ENCODE results near the gene SNRNP27.
"Not testable (repeated sequence)": the region's sequence is repeated elsewhere in the genome, so short reads cannot be mapped to it uniquely, and the experiment has no call there.

SNRNP27 gene, protein sequence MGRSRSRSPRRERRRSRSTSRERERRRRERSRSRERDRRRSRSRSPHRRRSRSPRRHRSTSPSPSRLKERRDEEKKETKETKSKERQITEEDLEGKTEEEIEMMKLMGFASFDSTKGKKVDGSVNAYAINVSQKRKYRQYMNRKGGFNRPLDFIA

DNA sequence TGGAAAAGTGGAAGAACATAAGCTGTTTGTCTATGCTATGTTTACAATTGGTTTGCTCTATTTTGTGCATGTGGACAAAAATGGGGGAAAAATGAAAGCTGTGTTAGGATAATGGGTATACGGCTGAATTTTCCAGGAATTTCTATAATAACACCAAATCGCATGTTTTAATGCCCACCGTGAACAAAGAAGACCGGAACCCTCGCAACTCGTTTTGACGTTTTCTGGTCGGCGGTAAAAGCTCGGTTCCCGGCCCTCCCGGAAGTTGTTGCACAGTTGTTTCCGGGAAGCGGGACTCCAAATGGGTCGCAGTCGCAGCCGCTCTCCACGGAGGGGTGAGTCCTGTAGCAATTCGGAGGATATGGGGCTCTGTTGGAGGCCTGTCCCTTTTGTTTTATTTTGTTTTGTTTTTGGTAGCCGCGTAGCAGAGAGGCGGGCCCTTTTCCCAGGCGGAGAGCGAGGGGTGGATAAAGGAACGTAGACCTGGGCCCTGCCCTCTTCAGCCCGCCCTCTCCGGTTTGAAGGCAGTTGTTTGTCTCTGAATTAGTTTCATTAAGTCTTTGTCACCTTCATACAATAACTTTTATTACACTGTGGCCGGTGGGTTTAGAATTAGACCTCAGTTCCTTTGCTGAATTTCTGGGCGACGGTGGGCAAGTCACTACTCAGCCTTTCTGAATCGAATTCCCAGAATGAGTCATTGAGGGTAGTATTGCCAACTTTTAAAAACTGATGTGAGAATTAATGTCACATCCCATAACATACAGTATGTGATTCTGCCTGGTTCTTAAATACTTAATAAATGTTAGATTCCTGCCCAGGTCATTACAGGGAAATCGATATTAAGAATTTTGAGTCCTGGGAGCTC lies at the start of gene SNRNP27:
Gene SNRNP27, plus strand, starts transcription at position 273 of the 868 bp plus-strand sequence. Its CDS starts 29 bp downstream, at position 302.
- no peak for DNase-seq (ENCODE audit: low read depth)

DNA sequence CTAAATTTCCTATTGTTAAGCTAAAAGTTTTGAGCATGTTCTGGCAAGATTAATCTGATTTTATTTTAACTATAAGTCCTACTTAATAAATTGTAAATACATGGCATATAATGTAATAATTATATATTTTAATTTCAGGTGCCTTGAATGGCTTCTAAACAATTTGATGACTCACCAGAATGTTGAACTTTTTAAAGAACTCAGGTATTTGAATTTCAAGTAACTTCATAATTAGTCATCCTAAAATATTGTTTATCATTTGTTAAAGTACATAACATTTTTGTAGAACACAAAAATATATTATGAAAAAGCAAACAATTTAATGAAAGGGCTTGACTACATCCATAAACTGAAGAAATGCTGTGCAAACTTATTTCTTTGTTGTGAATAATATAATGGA lies 49.8 kb upstream of the SNRNP27 start:
- DNase-seq (ENCODE audit: low read depth), result no peak

DNA sequence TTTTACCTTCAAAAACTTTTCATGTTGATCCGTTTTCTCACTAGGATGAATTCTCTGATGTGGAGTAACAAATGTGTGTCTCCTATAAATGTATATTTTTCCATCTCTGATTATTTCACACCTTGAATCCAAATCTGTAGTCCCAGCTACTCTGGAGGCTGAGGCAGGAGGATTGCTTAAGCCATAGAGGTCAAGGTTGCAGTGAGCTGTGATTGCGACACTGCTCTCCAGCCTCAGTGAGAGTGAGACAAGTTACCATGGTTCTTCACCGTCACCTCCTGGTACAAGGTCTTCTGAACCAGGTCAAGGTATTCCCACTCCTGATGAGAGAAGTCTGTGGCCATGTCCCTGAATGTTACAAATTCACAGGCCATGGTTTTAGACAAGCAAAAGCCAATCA lies 49.2 kb upstream of the SNRNP27 start:
- DNase-seq (ENCODE audit: low read depth), result no peak

DNA sequence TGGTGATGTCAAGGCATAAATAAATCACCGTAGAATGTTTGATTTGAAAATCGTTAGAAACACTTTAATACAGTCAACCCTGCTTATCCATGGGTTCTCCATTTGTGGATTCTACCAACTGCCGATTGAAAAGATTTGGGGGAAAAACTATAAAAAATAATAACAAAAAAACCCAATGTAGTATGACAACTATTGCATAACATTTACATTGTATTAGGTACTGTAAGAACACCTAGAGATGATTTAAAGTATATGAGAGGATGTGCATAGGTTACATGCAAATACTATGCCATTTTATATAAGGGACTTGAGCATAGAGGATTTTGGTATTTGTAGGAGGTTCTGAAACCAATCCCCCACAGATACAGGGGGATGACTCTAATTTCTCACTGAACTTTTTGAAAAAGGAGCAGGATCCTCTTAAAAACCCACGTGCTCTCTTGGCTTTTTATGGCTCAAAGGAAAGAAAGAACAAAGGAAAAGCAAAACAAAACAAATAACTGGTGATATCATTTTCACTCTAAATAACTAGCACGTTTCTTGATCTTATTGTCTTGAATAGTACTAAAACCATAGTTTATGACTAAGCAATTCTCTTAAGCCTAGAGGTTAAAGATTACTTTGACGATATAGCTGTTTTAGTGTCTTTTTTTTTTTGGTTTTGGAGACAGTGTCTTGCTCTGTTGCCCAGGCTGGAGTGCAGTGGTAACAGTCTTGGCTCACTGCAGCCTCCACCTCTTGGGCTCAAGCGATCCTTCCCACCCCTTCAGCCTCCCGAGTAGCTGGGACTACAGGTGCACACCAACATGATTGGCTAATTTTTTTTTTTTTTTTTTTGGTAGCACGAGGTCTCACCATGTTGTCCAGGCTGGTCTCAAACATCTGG lies 47.3 kb upstream of the SNRNP27 start:
- DNase-seq (ENCODE audit: low read depth), result no peak

DNA sequence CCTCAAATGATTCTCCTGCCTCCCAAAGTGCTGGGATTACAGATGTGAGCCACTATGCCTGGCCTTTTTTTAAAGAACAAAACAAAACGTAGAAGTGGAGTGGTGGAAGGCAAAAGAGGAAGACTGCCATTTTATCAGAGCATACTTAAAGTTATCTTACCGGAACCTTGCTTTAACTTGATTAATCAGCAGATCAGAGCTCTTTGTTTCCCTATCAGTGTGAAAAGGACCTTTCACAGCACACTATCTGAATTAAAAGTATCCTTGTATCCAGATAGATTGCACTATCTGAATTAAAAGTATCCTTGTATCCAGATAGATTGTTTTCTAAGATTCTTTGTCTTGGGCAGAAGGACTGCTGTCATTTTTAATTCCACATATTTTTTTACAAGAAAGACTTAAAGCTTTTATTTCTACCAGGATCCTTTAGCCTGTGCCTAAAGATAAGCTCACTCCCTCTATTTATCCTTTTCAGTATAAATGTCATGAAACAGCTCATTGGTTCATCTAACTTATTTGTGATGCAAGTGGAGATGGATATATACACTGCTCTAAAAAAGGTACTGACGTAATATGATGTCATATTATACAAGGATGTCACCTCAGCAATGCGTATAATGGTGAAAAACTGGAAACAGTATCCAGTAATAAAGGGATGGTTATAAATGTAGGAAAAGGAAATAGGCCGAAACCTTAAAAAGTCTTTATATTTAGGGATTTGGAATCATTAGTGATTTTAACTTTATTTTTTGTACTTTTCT lies 46.5 kb upstream of the SNRNP27 start:
- no peak for DNase-seq (ENCODE audit: low read depth)

DNA sequence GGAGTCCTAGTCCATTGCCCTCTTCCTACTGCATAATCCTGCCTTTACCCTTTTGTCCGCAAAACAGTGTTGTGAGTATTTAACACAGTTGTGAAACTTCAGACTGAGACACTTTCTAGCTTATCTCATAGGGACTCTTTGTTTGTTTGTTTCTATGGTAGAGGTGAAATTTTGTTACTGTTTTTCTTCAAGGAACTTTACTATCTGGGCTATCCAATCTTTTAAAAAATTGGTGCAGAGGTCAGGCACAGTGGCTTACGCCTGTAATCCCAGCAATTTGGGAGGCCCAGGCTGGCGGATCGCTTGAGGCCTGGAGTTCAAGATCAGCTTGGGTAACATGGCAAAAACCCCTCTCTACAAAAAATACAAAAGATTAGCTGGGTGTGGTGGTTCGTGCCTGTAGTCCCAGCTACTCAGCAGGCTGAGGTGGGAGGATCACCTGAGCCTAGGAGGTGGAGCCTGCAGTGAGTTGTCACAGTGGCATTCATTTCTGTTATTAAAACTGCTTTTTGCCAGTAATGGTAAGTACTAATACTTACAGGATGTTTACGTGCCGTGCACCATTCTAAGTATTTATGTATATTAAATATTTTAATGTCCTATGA lies 45.5 kb upstream of the SNRNP27 start:
- DNase-seq (ENCODE audit: low read depth), result no peak

DNA sequence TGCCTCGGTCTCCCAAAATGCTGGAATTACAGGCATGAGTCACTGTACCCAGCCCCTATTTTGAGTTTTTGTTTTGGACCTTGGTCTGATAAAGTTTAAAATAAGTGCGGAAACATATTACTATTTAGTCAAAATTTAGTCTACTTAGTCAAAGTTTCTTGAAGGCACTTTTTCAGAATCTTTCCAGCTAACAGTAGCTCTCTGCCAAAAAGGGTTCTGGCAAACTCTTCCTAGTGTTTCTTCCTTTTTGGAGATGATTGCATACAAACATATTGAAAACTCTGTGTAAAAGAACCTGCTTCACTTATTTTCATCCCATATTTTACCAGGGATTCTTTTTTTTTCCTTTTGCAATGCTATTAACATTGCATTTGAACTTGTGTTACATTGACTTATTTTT lies 35.5 kb upstream of the SNRNP27 start:
- DNase-seq (ENCODE audit: low read depth), result no peak

DNA sequence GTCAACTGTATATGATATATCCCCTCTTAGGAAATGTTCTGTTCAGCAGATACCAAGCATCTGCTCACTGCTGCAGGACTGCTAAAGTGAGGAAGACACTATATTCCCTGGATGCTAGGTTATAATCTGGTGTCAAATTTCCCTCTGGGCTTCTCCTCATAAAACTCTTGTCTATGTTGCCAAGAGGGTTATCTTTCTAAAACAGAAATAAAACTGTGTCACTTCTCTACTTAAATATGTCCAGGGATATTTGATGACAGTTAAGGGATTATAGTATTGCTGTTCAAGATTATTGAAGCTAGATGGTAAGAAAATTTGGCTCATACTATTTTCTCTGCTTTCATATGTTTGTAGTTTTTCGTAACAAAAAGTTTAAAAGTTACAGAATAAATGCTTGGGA lies 30.5 kb upstream of the SNRNP27 start:
- DNase-seq (ENCODE audit: low read depth), result no peak

DNA sequence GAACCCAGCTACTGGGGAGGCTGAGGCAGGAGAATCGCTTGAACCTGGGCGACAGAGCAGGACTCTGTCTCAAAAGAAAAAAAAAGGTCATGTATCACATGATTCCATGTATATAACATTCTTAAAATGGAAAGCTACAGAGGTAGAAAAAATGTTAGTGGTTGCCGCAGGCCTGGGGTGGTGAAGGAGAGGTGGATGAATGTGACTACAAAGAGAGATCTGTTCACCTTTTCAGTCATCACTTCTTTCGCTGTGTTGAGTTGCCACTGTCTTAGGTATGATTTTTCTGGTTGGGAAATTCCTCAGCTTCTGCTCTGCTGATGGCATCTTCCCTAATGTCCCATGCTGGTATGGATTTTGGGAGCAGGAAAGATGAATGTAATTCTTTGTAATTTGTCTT lies 5.3 kb upstream of the SNRNP27 start:
- no peak for DNase-seq (ENCODE audit: low read depth)

DNA sequence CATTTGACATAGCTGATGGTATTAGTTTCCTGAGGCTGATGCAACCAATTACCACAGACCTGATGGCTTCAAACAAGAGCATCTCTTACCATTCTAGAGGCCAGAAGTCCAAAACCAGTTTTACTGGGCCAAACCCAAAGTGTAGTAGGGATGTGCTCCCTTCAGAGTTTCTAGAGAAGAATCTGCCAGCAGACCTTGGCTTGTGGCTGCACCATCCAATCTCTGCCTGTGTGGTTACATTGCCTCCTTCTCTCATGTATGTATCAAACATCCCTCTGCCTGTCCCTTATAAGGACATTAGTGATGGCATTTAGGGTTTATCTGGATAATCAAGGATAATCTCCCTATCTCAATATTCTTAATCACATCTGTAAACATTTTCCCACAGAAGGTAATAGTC lies 4.5 kb upstream of the SNRNP27 start:
- DNase-seq (ENCODE audit: low read depth), result no peak

DNA sequence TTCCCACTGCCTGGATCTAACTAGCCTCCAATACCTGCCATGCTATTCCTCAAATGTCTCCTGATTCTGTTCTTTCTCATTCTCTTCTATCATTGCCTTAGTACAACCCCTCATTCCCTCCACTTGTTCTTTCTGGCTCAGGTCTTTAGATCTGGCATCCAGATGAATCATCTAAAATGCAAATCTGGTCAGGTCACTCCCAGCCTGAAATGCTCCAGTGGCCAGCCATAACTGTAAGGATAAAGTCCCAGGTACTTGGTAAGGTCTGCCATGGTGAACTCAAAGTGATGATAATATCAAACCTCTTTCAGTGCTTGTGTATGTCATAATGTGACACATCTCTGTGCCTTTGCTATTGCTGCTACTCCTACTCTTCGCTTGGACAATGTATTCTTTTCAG lies 2.9 kb upstream of the SNRNP27 start:
- DNase-seq (ENCODE audit: low read depth), result no peak

DNA sequence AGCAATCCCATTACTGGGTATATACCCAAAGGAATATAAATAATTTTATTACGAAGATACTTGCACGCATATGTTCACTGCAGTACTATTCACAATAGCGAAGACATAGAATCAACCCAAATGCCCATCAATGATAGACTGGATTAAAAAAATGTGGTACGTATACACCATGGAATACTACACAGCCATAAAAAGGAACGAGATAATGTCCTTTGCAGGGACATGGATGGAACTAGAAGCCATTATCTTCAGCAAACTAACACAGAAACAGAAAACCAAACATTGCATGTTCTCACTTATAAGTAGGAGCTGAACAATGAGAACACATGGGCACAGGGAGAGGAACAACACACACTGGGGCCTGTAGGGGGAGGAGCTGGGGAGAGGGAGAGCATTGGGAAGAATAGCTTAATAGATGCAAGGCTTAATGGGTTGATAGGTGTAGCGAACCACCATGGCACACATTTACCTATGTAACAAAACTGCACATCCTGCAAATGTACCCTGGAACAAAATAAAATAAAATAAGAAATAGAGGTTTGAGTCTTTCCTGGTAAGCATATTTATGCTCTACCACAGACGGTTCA lies 825 bp upstream of the SNRNP27 start:
- not testable (repeated sequence) for DNase-seq (ENCODE audit: low read depth)

DNA sequence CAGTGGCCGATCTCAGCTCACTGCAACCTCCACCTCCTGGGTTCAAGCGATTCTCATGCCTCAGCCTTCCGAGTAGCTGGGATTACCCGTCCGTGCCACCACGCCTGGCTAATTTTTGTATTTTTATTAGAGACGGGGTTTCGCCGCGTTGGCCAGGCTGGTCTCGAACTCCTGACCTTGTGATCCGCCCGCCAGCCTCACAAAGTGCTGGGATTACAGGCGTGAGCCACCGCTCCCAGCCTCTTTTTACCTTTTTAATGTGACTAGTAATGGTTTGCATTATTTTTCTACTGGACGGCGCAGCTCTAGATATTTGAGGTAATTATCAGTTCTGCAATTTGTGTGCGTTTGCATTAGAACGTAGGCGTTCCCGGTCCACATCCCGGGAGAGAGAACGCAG lies 981 bp downstream of the SNRNP27 start:
- not testable (repeated sequence) for DNase-seq (ENCODE audit: low read depth)

DNA sequence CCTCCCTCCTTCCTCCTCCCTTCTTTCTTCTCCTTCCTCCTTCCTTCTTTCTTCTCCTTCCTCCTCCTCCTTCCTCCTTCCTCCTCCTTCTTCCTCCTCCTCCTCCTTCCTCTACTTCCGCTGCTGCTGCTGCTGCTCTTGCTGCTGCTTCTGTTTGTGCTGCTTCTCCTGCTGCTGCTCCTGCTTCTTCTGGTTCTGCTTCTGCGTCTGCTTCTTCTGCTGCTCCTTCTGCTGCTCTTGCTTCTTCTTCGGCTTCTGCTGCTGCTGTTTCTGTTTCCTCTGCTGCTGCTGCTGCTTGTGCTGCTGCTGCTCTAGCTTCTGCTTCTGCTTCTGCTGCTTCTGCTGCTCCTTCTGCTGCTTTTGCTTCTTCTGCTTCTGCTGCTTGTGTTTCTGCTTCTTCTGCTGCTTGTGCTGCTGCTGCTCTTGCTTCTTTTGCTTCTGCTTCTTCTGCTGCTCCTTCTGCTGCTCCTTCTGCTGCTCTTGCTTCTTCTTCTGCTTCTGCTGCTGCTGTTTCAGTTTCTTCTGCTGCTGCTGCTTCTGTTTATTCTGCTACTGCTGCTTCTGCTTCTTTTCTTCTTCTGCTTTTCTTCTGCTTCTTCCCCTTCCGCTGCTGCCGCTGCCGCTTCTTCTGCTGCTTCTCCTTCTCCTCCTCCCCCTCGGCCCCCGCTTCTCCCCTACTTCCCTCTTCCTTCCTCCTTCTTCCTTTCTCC lies 8.6 kb downstream of the SNRNP27 start:
- no peak for DNase-seq (ENCODE audit: low read depth)

DNA sequence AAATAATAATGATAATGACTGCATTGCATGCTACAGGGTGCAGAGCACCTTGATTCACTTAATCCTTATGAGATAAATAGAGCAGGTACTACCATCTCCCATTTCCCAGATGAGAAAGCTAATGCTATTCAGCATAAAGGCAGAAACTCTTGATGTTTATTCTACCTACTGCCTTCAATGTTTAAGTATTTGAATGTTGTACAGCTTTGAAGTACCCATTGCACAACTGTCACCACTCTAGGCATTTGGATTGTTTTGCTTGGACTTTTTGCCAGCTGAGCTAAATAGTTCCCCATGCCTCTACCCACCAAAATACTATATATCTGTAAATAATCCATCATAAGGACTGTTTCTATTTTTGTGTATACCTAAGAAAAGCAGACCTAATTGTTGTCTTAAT lies 13.5 kb downstream of the SNRNP27 start:
- no peak for DNase-seq (ENCODE audit: low read depth)

DNA sequence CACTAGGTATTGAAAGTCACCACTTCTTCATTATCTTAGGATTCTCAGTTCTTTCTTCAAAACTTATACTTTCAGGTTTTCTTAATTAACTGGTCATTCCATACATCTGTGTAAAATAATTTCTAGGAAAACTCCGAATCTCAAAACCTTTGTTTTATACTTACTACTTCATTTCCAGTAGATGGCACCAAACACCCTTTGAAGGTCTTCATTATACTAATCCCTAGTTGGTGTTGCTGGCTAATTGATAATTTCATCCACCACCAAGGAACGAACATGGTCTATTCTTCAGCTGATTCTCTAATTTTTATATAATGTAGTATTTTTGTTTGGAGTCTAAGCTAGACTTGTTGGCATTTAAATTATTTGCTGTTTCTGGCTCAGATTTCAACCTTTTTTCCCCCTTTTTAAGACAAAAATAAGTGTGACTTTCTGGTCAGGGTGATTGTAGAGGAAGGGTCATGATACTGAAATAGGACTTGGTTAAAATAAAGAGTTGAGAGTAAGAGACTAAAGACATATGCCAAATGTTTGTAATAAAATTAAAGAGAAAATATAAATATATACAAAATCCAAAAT lies 18.3 kb downstream of the SNRNP27 start:
- no peak for DNase-seq (ENCODE audit: low read depth)

DNA sequence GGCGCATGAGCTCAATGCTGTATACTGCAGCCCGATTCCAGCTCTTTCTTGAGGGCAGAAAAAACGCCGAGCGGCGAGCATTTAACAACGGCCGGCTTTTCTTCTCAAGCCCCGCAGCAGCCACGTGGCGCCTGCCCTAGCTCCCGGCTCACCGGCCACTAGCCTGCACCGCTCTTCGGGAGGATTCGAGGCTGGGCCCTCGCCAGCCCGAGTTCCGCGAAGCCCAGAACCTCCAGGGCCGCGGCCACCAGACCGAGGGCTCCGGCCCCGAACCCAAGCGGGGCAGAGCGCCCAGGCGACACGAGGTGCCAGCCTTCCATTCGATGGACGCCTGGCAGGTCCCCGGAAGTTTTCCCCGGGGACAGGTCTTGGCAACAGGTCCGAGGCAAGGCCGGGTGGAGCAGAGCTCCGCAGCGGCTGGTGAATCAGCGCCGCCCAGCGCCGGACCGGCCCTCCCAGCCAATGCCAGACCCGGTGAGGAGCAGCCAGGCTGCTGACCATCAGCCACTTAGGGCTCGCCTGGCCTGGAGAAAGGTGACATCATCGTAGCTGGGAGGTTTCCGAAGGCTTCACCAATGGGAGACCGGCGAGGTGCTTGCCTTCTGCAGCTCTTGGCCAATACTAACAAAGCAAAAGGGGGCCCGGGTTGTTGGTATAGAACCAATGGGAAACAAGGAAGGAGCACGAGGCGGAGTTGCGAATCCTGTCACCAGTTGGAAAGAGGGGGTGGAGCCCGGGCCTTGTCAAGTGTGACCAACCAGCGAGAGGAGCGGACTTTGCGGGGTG lies 20.6 kb downstream of the SNRNP27 start:
- peak; percentile 97 for DNase-seq (ENCODE audit: low read depth)

DNA sequence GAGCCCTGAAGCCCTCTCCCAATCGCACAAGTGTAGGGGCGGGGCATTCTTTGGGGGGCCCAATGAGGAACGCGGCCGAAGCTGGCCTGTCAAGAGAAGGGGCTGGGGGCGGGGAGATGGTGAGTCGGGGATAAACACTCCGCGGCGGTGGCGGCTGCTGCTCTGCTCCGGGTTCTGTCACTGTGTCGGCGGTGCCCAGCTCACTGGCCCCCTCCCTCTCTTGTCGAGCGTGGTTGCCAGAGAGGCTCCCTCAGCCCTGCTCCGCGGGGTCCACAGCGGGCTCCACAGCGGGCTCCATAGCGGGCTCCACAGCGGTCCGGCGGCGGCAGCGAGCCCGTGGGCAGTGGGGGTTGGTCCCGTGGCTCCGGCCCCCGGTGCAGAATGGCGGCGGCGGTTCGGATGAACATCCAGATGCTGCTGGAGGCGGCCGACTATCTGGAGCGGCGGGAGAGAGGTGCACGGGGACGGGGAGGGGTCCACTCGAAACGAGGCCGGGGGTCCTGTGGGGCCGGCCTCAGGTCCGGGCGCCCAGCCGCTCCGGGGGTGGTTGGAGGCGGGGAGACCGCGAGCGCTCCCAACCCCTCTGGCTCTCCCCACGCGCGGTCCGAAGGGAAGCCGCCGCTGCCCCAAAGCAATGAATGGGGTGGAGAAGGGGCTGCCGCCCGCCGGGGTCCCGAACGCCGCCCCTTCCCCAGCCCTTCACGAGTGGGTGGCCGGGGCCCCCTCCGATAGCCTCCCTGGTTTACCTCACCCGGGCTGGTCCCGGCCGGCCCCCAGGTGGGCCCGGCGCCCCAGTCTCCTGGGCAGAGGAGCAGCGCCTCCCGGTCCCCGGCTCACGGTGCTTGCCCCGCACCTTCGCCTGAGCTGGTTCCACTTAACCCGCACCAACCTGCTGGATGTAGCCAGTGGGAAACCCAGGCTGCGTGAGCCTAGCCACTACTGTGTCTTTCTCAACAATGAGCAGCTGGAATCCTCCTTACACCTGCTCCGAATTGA lies 21.5 kb downstream of the SNRNP27 start, which contains the start of gene MXD1:
Gene MXD1, plus strand, starts transcription at position 160 of the 996 bp plus-strand sequence. Its CDS starts 222 bp downstream, at position 382.
- DNase-seq (ENCODE audit: low read depth), result no peak
